HG03139 (cell line): ENCODE measurements around the gene MAB21L2.
"Not testable (repeated sequence)": the region's sequence is repeated elsewhere in the genome, so short reads cannot be mapped to it uniquely, and the experiment has no call there.

Experiments
- ATAC-seq: cut with Tn5 transposase; IDR thresholded peaks from one replicate; pipeline ENCODE4 v1.9.1; 2021; ENCODE audit not compliant: unreplicated experiment

The MAB21L2 gene

GRCh38 chr4:150582146-150582872 is at the start of gene MAB21L2:
Gene MAB21L2, plus strand, starts transcription at chr4:150582151. Its CDS starts 879 bp downstream, at chr4:150583030.
- no peak for ATAC-seq

- ATAC-seq: no peak
Measured at GRCh38 chr4:150533673-150534072, 48.3 kb upstream of the MAB21L2 start.

- no peak for ATAC-seq
Measured at GRCh38 chr4:150534818-150535217, 47.1 kb upstream of the MAB21L2 start.

GRCh38 chr4:150537911-150538310 is 44.0 kb upstream of the MAB21L2 start:
- ATAC-seq: not testable (repeated sequence)

GRCh38 chr4:150540536-150540935 is 41.4 kb upstream of the MAB21L2 start:
- ATAC-seq: no peak

GRCh38 chr4:150540959-150541360 is 41.0 kb upstream of the MAB21L2 start:
- ATAC-seq: no peak

- no peak for ATAC-seq
Measured at GRCh38 chr4:150541681-150542080, 40.3 kb upstream of the MAB21L2 start.

GRCh38 chr4:150543042-150543441 is 38.9 kb upstream of the MAB21L2 start:
- no peak for ATAC-seq

GRCh38 chr4:150546286-150546685 is 35.7 kb upstream of the MAB21L2 start:
- ATAC-seq: no peak

- no peak for ATAC-seq
Measured at GRCh38 chr4:150547154-150547838, 34.7 kb upstream of the MAB21L2 start.

GRCh38 chr4:150557811-150558210 is 24.1 kb upstream of the MAB21L2 start:
- not testable (repeated sequence) for ATAC-seq

GRCh38 chr4:150561143-150561737 is 20.7 kb upstream of the MAB21L2 start:
- ATAC-seq: no peak

GRCh38 chr4:150562250-150562649 is 19.7 kb upstream of the MAB21L2 start:
- ATAC-seq: no peak

GRCh38 chr4:150562751-150563150 is 19.2 kb upstream of the MAB21L2 start:
- no peak for ATAC-seq

GRCh38 chr4:150564967-150565366 is 17.0 kb upstream of the MAB21L2 start:
- not testable (repeated sequence) for ATAC-seq

- ATAC-seq: no peak
Measured at GRCh38 chr4:150567070-150567469, 14.9 kb upstream of the MAB21L2 start.

- no peak for ATAC-seq
Measured at GRCh38 chr4:150569384-150569987, 12.5 kb upstream of the MAB21L2 start.

GRCh38 chr4:150569998-150570535 is 11.9 kb upstream of the MAB21L2 start:
- ATAC-seq: no peak

GRCh38 chr4:150570862-150571261 is 11.1 kb upstream of the MAB21L2 start:
- ATAC-seq: no peak

- no peak for ATAC-seq
Measured at GRCh38 chr4:150572704-150573504, 9.0 kb upstream of the MAB21L2 start.

GRCh38 chr4:150573534-150573933 is 8.4 kb upstream of the MAB21L2 start:
- no peak for ATAC-seq
